GM10266 (cell line): ENCODE data around the gene TSPAN5.

ENCODE experiments used
- DNase-seq: peaks from one replicate; pipeline ENCODE4 v3.0.0; 2012; ENCODE audit errors: extremely low spot score
- CTCF ChIP-seq: IDR thresholded peaks from 2 replicates; pipeline ENCODE4 v1.5.1; 2012; ENCODE audit warnings: mild to moderate bottlenecking, low read depth; ENCODE audit not compliant: control insufficient read depth, insufficient read depth; ENCODE audit errors: missing control alignments

TSPAN5 gene

GRCh38 chr4:98625920-98626319 lies 32.5 kb downstream of the TSPAN5 start:
- no peak for TF ChIP-seq CTCF
- DNase-seq = no peak

- no peak for TF ChIP-seq CTCF
Measured at GRCh38 chr4:98625399-98625798, 33.0 kb downstream of the TSPAN5 start.

GRCh38 chr4:98624642-98625041 lies 33.8 kb downstream of the TSPAN5 start:
- no peak for TF ChIP-seq CTCF
- no peak for DNase-seq

More at GRCh38 chr4:98625399-98625798, 33.0 kb downstream of the TSPAN5 start:
- DNase-seq = no peak

- DNase-seq = no peak
- no peak for TF ChIP-seq CTCF
Measured at GRCh38 chr4:98624144-98624543, 34.3 kb downstream of the TSPAN5 start.

- no peak for DNase-seq
- TF ChIP-seq CTCF = no peak
Measured at GRCh38 chr4:98623126-98623802, 35.1 kb downstream of the TSPAN5 start.

GRCh38 chr4:98620087-98620784 lies 38.2 kb downstream of the TSPAN5 start:
- no peak for TF ChIP-seq CTCF
- no peak for DNase-seq

GRCh38 chr4:98619180-98619579 lies 39.2 kb downstream of the TSPAN5 start:
- no peak for TF ChIP-seq CTCF
- no peak for DNase-seq
